BE2C (cell line): Measurements from ENCODE around the gene SUCLA2.
"Not testable (repeated sequence)": the region's sequence is repeated elsewhere in the genome, so short reads cannot be mapped to it uniquely, and the experiment has no call there.

ENCODE experiments used
- DNase-seq: peaks from one replicate; pipeline ENCODE4 v3.0.0-alpha.2; 2020
- H3K27me3 ChIP-seq: fragments of 250-450 bp; sonication (Bioruptor Pico); 2 replicates; pipeline ENCODE4 v1.5.1; 2020; ENCODE audit warnings: mild to moderate bottlenecking
- H3K36me3 ChIP-seq: fragments of 250-450 bp; sonication (Bioruptor Pico); 2 replicates; pipeline ENCODE4 v1.5.1; 2020; ENCODE audit warnings: mild to moderate bottlenecking
- H3K4me1 ChIP-seq: fragments of 250-450 bp; sonication (Bioruptor Pico); 2 replicates; pipeline ENCODE4 v1.5.1; 2020
- H3K4me3 ChIP-seq: 2 replicates; pipeline ENCODE4 v1.5.1; 2011; ENCODE audit warnings: low read depth, low read length
- H3K9me3 ChIP-seq: fragments of 250-450 bp; sonication (Bioruptor Pico); 2 replicates; pipeline ENCODE4 v1.5.1; 2020
- CTCF ChIP-seq: IDR thresholded peaks from 2 replicates; pipeline ENCODE4 v1.5.1; 2012; ENCODE audit warnings: mild to moderate bottlenecking, low read depth, low read length

Gene SUCLA2

GRCh38 chr13:47955836-47956235 is 45.2 kb downstream of the SUCLA2 start:
- H3K4me1 ChIP-seq, result no peaks in the 10 kb centered on the region
- peaks cover 39% of the 10 kb centered on the region for H3K36me3 ChIP-seq
- H3K9me3 ChIP-seq, result peaks cover 6% of the 10 kb centered on the region
- TF ChIP-seq CTCF, result no peak
- H3K4me3 ChIP-seq, result no peak overlapping the region
- H3K27me3 ChIP-seq, result no peaks in the 10 kb centered on the region
- DNase-seq, result no peak

- DNase-seq, result no peak
- Histone ChIP-seq H3K9me3 (no peaks in the 10 kb centered on the region), H3K36me3 (peaks cover 29% of the 10 kb centered on the region), H3K4me3 (no peak overlapping the region), H3K4me1 (no peaks in the 10 kb centered on the region), H3K27me3 (no peaks in the 10 kb centered on the region)
- TF ChIP-seq CTCF, result no peak
Measured at GRCh38 chr13:47949799-47950198, 51.3 kb downstream of the SUCLA2 start.

GRCh38 chr13:47945738-47946137 is 55.3 kb downstream of the SUCLA2 start:
- DNase-seq, result no peak
- no peaks in the 10 kb centered on the region for H3K4me1 ChIP-seq
- TF ChIP-seq CTCF, result no peak
- H3K36me3 ChIP-seq, result peaks cover 22% of the 10 kb centered on the region
- no peaks in the 10 kb centered on the region for H3K27me3 ChIP-seq
- H3K9me3 ChIP-seq, result no peaks in the 10 kb centered on the region
- H3K4me3 ChIP-seq, result no peak overlapping the region

- H3K9me3 ChIP-seq, DNase-seq, H3K27me3 ChIP-seq, H3K4me3 ChIP-seq, H3K4me1 ChIP-seq: not testable (repeated sequence)
- H3K36me3 ChIP-seq, result peaks cover 25% of the 10 kb centered on the region
Measured at GRCh38 chr13:47945146-47945545, 55.9 kb downstream of the SUCLA2 start.

GRCh38 chr13:47934371-47934770 is 66.7 kb downstream of the SUCLA2 start:
- DNase-seq, result no peak
- Histone ChIP-seq H3K27me3 (no peaks in the 10 kb centered on the region), H3K9me3 (no peaks in the 10 kb centered on the region), H3K4me1 (no peaks in the 10 kb centered on the region), H3K4me3 (no peak overlapping the region), H3K36me3 (peaks cover 3% of the 10 kb centered on the region; the same call in 1 of the 2 replicates)
- TF ChIP-seq CTCF, result no peak

- H3K4me3 ChIP-seq, result no peak overlapping the region
- H3K4me1 ChIP-seq, result no peaks in the 10 kb centered on the region
Measured at GRCh38 chr13:47932950-47933923, 67.8 kb downstream of the SUCLA2 start.

More at GRCh38 chr13:47932950-47933923, 67.8 kb downstream of the SUCLA2 start:
- no peak for DNase-seq
- no peak for TF ChIP-seq CTCF
- Histone ChIP-seq H3K9me3 (no peaks in the 10 kb centered on the region), H3K27me3 (no peaks in the 10 kb centered on the region; the same call in 1 of the 2 replicates), H3K36me3 (peaks cover 3% of the 10 kb centered on the region; the same call in 1 of the 2 replicates)
